Activated naive CD4-positive, alpha-beta T cell treated with anti-CD3 and anti-CD28 coated beads, Interleukin-2, amount 10 ng/mL, durations not matched to agents 5 hours and 36 hours (primary cell): ENCODE data around the gene NLGN4Y. TPM values are rescaled to one million over a fixed set of nuclear protein-coding genes. Genes with fewer than 3 reads are reported as not detected.

Source experiments
- total RNA-seq, 2 experiments: library from RNA; stranded (reverse); gene quantifications; one replicate each; pipeline ENCODE4 v1.2.3, GENCODE V29; 2021

The NLGN4Y gene
- total RNA-seq, result under 1 TPM; 0.31 to 0.38 TPM

GRCh38 chrY:14524272-14525231, at the start of gene NLGN4Y:
Gene NLGN4Y, plus strand, starts transcription at chrY:14524529. Its CDS starts 97,591 bp downstream, at chrY:14622120.

